Kidney (tissue), 22 donors: ENCODE data around the gene CYBA. TPM values are rescaled to one million over a fixed set of nuclear protein-coding genes. Genes with fewer than 3 reads are reported as not detected.

Experiments used
- DNase-seq, 5 donors: peaks; one replicate each; pipeline ENCODE4 v3.0.0-alpha.2; 2013 to 2020
- FAIRE-seq: peaks from 2 replicates; lab custom pipeline; 2012; peaks lifted over from hg19 to GRCh38; lab: Jason Lieb, UNC
- H3K27ac ChIP-seq, 2 donors: one replicate each; pipeline ENCODE4 v1.7.0; 2013; ENCODE audit warnings: low read depth in 2 of 2, low read length in 2 of 2, inconsistent platforms in 1 of 2
- H3K27me3 ChIP-seq: one replicate; pipeline ENCODE4 v1.7.1; 2013; ENCODE audit warnings: low read length, inconsistent platforms; ENCODE audit not compliant: control insufficient read depth, insufficient read depth
- H3K36me3 ChIP-seq, 3 donors: one replicate each; pipeline versions ENCODE4 v1.7.0 to v1.7.1; 2013; ENCODE audit warnings: low read length in 3 of 3, control low read depth in 1 of 3, inconsistent platforms in 1 of 3; ENCODE audit not compliant: insufficient read depth in 3 of 3, control insufficient read depth in 2 of 3
- H3K4me1 ChIP-seq, 3 donors: one replicate each; pipeline versions ENCODE4 v1.7.0 to v1.7.1; 2013; ENCODE audit warnings: low read length in 3 of 3, inconsistent platforms in 1 of 3, low read depth in 1 of 3; ENCODE audit not compliant: control insufficient read depth in 2 of 3, insufficient read depth in 2 of 3
- H3K4me3 ChIP-seq, 3 donors: one replicate each; pipeline versions ENCODE4 v1.7.0 to v1.8.1; 2013; ENCODE audit warnings: low read length in 3 of 3, control low read depth in 1 of 3, inconsistent platforms in 1 of 3
- H3K9ac ChIP-seq, 3 donors: one replicate each; pipeline versions ENCODE4 v1.7.0 to v1.7.1; 2013; ENCODE audit warnings: low read length in 3 of 3, control low read depth in 1 of 3, inconsistent platforms in 1 of 3
- H3K9me3 ChIP-seq, 3 donors: one replicate each; pipeline versions ENCODE4 v1.7.0 to v1.7.1; 2013; ENCODE audit warnings: low read length in 3 of 3, control low read depth in 1 of 3, inconsistent platforms in 1 of 3; ENCODE audit not compliant: control insufficient read depth in 2 of 3, insufficient read depth in 1 of 3
- intact Hi-C: fragments of 100-400 bp; cut with DNase I; formaldehyde crosslinking; loops from one replicate; pipeline ENCODE4 v1.11.1; 2022
- long read RNA-seq, 10 donors: library from polyadenylated mRNA in 1 of 10; unstranded in 1 of 10; transcript quantifications; one replicate each; pipeline ENCODE4 v2.0.0 and lab custom pipeline, GENCODE V29; 2021 to 2026
- polyA plus RNA-seq: library from polyadenylated mRNA; stranded (reverse); fragments of 350-450 nt; fragmentation: Illumina TruSeq; extraction: RNeasy Lipid Tissue Mini Kit (QIAGEN cat#74804); gene quantifications from one replicate; pipeline ENCODE4 v1.2.3, GENCODE V29; 2014; ENCODE audit warnings: low read depth, low replicate concordance; ENCODE audit not compliant: insufficient read depth
- total RNA-seq: library from RNA; stranded (reverse); fragmentation: NEBNext Ultra II Directional; extraction: Animal tissue kit (Norgen Biotek cat#: 25700); gene quantifications from one replicate; pipeline ENCODE4 v1.2.1, GENCODE V29; 2021
- TF ChIP-seq, protein P1 (sequence below): IDR thresholded peaks from 3 replicates; pipeline ENCODE4 v1.5.1; 2012; ENCODE audit warnings: mild to moderate bottlenecking, moderate library complexity, borderline replicate concordance; ENCODE audit not compliant: insufficient read depth; ENCODE audit errors: extremely low read depth
- donor health status: control.
- donor health status: control.
- donor health status: control.
- donor health status: control.
- donor health status: control.
- donor health status: DM: yes; HTN: yes; CAD: no.
- donor health status: Normal renal cell carcinoma (clear cell type).

Gene CYBA
- 395 TPM for total RNA-seq
- polyA plus RNA-seq = 263 TPM
- long read RNA-seq, donor 1, transcript CYBA-204 (4 exons, 1,052 nt) = minor isoform, 5 of 131 reads
- long read RNA-seq, donor 1, transcript CYBA-201 (6 exons, 797 nt) = major isoform, 113 of 131 reads
- long read RNA-seq, donor 1, partial matches to known transcripts = 12 of 131 reads
- long read RNA-seq, donor 1, other reads (novel, unspliced or antisense) = 0 of 131 reads
- long read RNA-seq, donor 2, transcript CYBA-210 (5 exons, 1,415 nt) = minor isoform, 8 of 202 reads
- long read RNA-seq, donor 2, transcript CYBA-201 (6 exons, 797 nt) = major isoform, 162 of 202 reads
- long read RNA-seq, donor 2, transcript CYBA-204 (4 exons, 1,052 nt) = minor isoform, 8 of 202 reads
- long read RNA-seq, donor 2, partial matches to known transcripts = 24 of 202 reads
- long read RNA-seq, donor 2, other reads (novel, unspliced or antisense) = 0 of 202 reads
- long read RNA-seq, donor 3, transcript CYBA-210 (5 exons, 1,415 nt) = minor isoform, 5 of 237 reads
- long read RNA-seq, donor 3, transcript CYBA-201 (6 exons, 797 nt) = major isoform, 191 of 237 reads
- long read RNA-seq, donor 3, transcript CYBA-204 (4 exons, 1,052 nt) = minor isoform, 5 of 237 reads
- long read RNA-seq, donor 3, partial matches to known transcripts = 36 of 237 reads
- long read RNA-seq, donor 3, other reads (novel, unspliced or antisense) = 0 of 237 reads
- long read RNA-seq, donor 4, transcript CYBA-201 (6 exons, 797 nt) = major isoform, 160 of 169 reads
- long read RNA-seq, donor 4, partial matches to known transcripts = 8 of 169 reads
- long read RNA-seq, donor 4, other reads (novel, unspliced or antisense) = 0 of 169 reads
- long read RNA-seq, donor 5, transcript CYBA-201 (6 exons, 797 nt) = major isoform, 10 of 10 reads
- long read RNA-seq, donor 5, partial matches to known transcripts = 0 of 10 reads
- long read RNA-seq, donor 5, other reads (novel, unspliced or antisense) = 0 of 10 reads
- long read RNA-seq, donor 6, transcript CYBA-210 (5 exons, 1,415 nt) = minor isoform, 5 of 381 reads
- long read RNA-seq, donor 6, transcript CYBA-204 (4 exons, 1,052 nt) = minor isoform, 7 of 381 reads
- long read RNA-seq, donor 6, transcript CYBA-201 (6 exons, 797 nt) = major isoform, 304 of 381 reads
- long read RNA-seq, donor 6, partial matches to known transcripts = 65 of 381 reads
- long read RNA-seq, donor 6, other reads (novel, unspliced or antisense) = 0 of 381 reads
- long read RNA-seq, donor 7, transcript CYBA-201 (6 exons, 797 nt) = major isoform, 194 of 262 reads
- long read RNA-seq, donor 7, partial matches to known transcripts = 22 of 262 reads
- long read RNA-seq, donor 7, other reads (novel, unspliced or antisense) = 45 of 262 reads
- long read RNA-seq, donor 8, transcript CYBA-204 (4 exons, 1,052 nt) = minor isoform, 6 of 210 reads
- long read RNA-seq, donor 8, transcript CYBA-201 (6 exons, 797 nt) = major isoform, 169 of 210 reads
- long read RNA-seq, donor 8, partial matches to known transcripts = 31 of 210 reads
- long read RNA-seq, donor 8, other reads (novel, unspliced or antisense) = 0 of 210 reads
- long read RNA-seq, donor 9, transcript CYBA-201 (6 exons, 797 nt) = major isoform, 100 of 138 reads
- long read RNA-seq, donor 9, partial matches to known transcripts = 32 of 138 reads
- long read RNA-seq, donor 9, other reads (novel, unspliced or antisense) = 0 of 138 reads
- long read RNA-seq, donor 10, transcript CYBA-210 (5 exons, 1,415 nt) = minor isoform, 6 of 191 reads
- long read RNA-seq, donor 10, transcript CYBA-201 (6 exons, 797 nt) = major isoform, 124 of 191 reads
- long read RNA-seq, donor 10, transcript CYBA-204 (4 exons, 1,052 nt) = minor isoform, 5 of 191 reads
- long read RNA-seq, donor 10, partial matches to known transcripts = 56 of 191 reads
- long read RNA-seq, donor 10, other reads (novel, unspliced or antisense) = 0 of 191 reads

DNA sequence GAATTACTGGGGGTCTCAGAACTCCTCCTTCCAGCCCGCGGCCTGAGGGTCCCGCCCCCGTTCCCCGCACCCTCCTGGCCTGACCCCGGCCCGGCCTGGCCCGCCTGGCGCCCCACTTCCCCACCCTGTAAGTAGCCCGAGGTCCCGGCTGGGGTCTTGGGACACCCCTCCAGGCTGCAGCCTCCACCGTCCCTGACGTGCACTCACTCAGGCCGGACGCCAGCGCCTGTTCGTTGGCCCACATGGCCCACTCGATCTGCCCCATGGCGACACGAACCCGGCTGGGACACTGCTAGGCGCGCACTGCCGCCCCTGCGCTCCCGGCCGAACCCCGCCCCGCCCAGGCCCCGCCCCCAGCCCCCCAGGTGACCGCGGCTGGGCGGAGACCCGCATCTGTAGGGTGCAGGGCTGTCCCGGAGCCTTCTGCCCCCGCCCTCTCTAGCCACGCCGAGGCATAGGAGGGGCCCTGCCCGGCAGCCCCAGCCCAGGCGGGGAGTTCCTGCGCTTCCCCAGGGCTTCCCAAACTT lies at the start of gene CYBA:
Gene CYBA (minus strand): TSS at position 305 of the 527 bp plus-strand sequence. CDS start 40 bp downstream, at position 265.
- peaks cover 0 to 3% (median 0%) of the 10 kb centered on the region in 3 donors for H3K36me3 ChIP-seq
- TF ChIP-seq, protein P1, sequence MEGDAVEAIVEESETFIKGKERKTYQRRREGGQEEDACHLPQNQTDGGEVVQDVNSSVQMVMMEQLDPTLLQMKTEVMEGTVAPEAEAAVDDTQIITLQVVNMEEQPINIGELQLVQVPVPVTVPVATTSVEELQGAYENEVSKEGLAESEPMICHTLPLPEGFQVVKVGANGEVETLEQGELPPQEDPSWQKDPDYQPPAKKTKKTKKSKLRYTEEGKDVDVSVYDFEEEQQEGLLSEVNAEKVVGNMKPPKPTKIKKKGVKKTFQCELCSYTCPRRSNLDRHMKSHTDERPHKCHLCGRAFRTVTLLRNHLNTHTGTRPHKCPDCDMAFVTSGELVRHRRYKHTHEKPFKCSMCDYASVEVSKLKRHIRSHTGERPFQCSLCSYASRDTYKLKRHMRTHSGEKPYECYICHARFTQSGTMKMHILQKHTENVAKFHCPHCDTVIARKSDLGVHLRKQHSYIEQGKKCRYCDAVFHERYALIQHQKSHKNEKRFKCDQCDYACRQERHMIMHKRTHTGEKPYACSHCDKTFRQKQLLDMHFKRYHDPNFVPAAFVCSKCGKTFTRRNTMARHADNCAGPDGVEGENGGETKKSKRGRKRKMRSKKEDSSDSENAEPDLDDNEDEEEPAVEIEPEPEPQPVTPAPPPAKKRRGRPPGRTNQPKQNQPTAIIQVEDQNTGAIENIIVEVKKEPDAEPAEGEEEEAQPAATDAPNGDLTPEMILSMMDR = no peak
- no peak for FAIRE-seq
- intact Hi-C loops = no loop called here
- no peaks in the 10 kb centered on the region for H3K27me3 ChIP-seq
- H3K9ac ChIP-seq = peak within 1 kb of the TSS; percentile 11 to 78 (median 55)
- peak within 1 kb of the TSS; percentile 67 to 70 for H3K27ac ChIP-seq
- H3K9me3 ChIP-seq = no peaks in the 10 kb centered on the region
- DNase-seq = peak; percentile 63 to 95 (median 80)
- H3K4me3 ChIP-seq = peak within 1 kb of the TSS; percentile 39 to 73 (median 53)
- H3K4me1 ChIP-seq = peaks cover 0 to 12% (median 3%) of the 10 kb centered on the region in 3 donors

DNA sequence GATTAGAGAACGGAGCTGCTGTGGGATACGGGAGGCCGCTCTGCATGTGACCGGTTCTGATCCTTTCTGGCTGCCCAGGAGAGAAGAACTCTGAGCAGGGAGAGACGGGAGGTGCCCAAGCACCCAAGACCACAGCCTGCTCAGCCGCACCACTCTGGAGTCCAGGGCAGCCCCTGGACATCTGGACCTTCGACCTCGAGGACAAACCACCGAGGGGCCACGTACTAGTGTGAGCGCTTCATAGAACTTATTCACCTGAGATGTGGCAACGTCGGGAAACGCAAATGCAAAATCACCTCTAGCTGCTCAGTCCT lies 49.4 kb upstream of the CYBA start:
- Histone ChIP-seq H3K4me1 (peaks cover 0 to 30% (median 6%) of the 10 kb centered on the region in 3 donors), H3K4me3 (no peak overlapping the region), H3K27me3 (no peaks in the 10 kb centered on the region), H3K27ac (peak overlapping the region; percentile 49 to 65), H3K9ac (no peak overlapping the region), H3K36me3 (peaks cover 0 to 4% (median 3%) of the 10 kb centered on the region in 3 donors), H3K9me3 (no peaks in the 10 kb centered on the region)
- TF ChIP-seq, protein P1 = no peak
- no peak for DNase-seq
- FAIRE-seq = no peak
- intact Hi-C loops = no loop called here
